Right lobe of liver (tissue), 4 donors: ENCODE results near the gene SMG7.

ENCODE experiments used
- POLR2A ChIP-seq: fragments of 450-650 bp; IDR thresholded peaks from one replicate; pipeline ENCODE4 v1.6.1; 2017; ENCODE audit warnings: antibody characterized with exemption, mild to moderate bottlenecking
- TF ChIP-seq, protein P1 (sequence below), 4 donors: fragments of 200-600 bp in 3 of 4; fragments of 450-650 bp in 1 of 4; IDR thresholded peaks; one replicate each; pipeline versions ENCODE4 v1.5.1 to v1.8.0; 2016 to 2022; ENCODE audit warnings: antibody characterized with exemption in 4 of 4, mild to moderate bottlenecking in 2 of 4
- donor health status: DM: no; HTN: no; CAD: no.
- donor health status: DM: no; HTN: no; CAD: no.
- donor health status: DM: no; HTN: yes; CAD: no.

DNA sequence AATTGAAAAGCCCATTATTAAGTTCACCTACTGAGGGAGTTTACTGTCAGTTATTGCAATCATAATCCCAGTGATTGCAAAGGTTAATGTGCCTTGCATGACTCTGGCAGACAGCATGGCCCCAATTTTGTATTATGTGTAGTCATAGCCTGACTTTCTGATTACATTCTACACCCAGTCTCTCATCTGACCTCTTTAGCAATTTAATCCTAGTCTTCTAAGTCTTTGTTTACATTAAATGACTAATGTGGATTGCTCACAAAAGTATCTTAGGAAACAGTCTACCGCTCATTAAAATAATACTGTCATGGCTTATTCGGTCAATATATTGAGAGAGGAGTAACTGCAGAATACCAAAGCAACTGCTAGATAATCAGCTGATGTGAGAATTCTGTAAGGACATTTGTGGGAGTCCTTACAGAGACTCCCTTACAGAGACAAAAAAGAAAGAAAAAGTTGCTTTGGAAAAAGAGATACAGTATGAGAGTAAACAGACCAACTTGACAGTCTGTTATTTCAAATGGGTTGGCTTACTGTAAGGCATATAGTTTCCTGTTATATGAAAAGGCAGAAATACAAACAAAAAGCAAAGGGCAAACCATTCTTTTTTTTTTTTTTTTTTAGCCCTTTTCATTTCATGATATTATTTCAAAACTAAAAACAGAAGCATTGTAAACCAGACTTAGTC lies 42.8 kb downstream of the SMG7 start:
- TF ChIP-seq, protein P1, sequence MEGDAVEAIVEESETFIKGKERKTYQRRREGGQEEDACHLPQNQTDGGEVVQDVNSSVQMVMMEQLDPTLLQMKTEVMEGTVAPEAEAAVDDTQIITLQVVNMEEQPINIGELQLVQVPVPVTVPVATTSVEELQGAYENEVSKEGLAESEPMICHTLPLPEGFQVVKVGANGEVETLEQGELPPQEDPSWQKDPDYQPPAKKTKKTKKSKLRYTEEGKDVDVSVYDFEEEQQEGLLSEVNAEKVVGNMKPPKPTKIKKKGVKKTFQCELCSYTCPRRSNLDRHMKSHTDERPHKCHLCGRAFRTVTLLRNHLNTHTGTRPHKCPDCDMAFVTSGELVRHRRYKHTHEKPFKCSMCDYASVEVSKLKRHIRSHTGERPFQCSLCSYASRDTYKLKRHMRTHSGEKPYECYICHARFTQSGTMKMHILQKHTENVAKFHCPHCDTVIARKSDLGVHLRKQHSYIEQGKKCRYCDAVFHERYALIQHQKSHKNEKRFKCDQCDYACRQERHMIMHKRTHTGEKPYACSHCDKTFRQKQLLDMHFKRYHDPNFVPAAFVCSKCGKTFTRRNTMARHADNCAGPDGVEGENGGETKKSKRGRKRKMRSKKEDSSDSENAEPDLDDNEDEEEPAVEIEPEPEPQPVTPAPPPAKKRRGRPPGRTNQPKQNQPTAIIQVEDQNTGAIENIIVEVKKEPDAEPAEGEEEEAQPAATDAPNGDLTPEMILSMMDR (IDR thresholded peaks at IDR 0.05): no peak
- no peak for TF ChIP-seq POLR2A
